Progenitor cell of endocrine pancreas (in vitro differentiated cells): Measurements from ENCODE around the gene TUBGCP2. TPM values are rescaled to one million over a fixed set of nuclear protein-coding genes. Genes with fewer than 3 reads are reported as not detected.

ENCODE experiments used
- DNase-seq: peaks from one replicate; pipeline ENCODE4 v3.0.0; 2021; ENCODE audit warnings: low spot score; ENCODE audit not compliant: unreplicated experiment
- H3K27ac Mint-ChIP-seq: 2 replicates; pipeline ENCODE4 v1.8.0; 2021; ENCODE audit warnings: mild to moderate bottlenecking, moderate library complexity, mixed read lengths
- H3K27me3 Mint-ChIP-seq: 2 replicates; pipeline ENCODE4 v1.8.0; 2021; ENCODE audit warnings: mixed read lengths
- H3K36me3 Mint-ChIP-seq: 2 replicates; pipeline ENCODE4 v1.8.0; 2022; ENCODE audit warnings: mixed read lengths; ENCODE audit not compliant: insufficient read depth
- H3K4me1 Mint-ChIP-seq: 2 replicates; pipeline ENCODE4 v1.8.0; 2021; ENCODE audit warnings: low read depth, mixed read lengths
- H3K4me3 Mint-ChIP-seq: 2 replicates; pipeline ENCODE4 v1.8.0; 2021; ENCODE audit warnings: low read depth, mild to moderate bottlenecking, moderate library complexity, mixed read lengths
- H3K9me3 Mint-ChIP-seq: 2 replicates; pipeline ENCODE4 v1.8.0; 2021; ENCODE audit warnings: low read depth, mixed read lengths
- CTCF ChIP-seq: fragments of 200-600 bp; sonication (generic); IDR thresholded peaks from one replicate; pipeline ENCODE4 v1.5.0; 2021; ENCODE audit warnings: antibody characterized with exemption, mild to moderate bottlenecking; ENCODE audit not compliant: unreplicated experiment
- total RNA-seq: library from RNA; stranded (reverse); gene quantifications from 2 replicates; pipeline ENCODE4 v1.2.1, GENCODE V29; 2021

The TUBGCP2 gene
- total RNA-seq, 1 donor from 2014 or later: 77.0 TPM

GRCh38 chr10:133282846-133283390 lies 25.8 kb downstream of the TUBGCP2 start:
- TF ChIP-seq CTCF: no peak
- Mint-ChIP-seq H3K4me1 (peaks cover 15% of the 10 kb centered on the region), H3K9me3 (no peaks in the 10 kb centered on the region), H3K4me3 (no peak overlapping the region), H3K27ac (no peak overlapping the region), H3K27me3 (no peaks in the 10 kb centered on the region), H3K36me3 (peaks cover 25% of the 10 kb centered on the region)
- no peak for DNase-seq

GRCh38 chr10:133281628-133282372 lies 26.9 kb downstream of the TUBGCP2 start:
- Mint-ChIP-seq H3K27ac (no peak overlapping the region), H3K27me3 (no peaks in the 10 kb centered on the region), H3K36me3 (peaks cover 19% of the 10 kb centered on the region), H3K4me1 (peaks cover 21% of the 10 kb centered on the region), H3K9me3 (no peaks in the 10 kb centered on the region), H3K4me3 (no peak overlapping the region)
- no peak for DNase-seq
- no peak for TF ChIP-seq CTCF

DNA sequence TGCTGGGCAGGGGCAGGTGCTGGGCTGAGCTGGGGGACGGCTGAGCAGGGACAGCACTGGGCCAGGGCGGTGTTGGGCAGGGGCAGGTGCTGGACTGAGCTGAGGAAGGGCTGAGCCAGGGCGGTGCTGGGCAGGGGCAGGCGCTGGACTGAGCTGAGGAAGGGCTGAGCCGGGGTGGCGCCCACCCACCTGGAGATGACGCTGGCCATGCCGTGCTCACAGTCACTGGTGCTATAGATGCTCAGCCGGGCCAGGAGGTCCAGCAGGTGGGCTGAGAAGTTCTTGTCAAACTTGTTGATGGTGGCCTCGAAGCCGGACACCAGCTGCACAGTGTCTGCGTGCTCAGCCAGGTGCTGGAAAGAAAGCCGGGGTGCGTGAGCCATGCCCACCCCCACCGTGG lies 27.6 kb downstream of the TUBGCP2 start:
- H3K9me3 Mint-ChIP-seq: no peaks in the 10 kb centered on the region
- no peak for TF ChIP-seq CTCF

GRCh38 chr10:133280391-133281059 lies 28.1 kb downstream of the TUBGCP2 start:
- H3K27me3 Mint-ChIP-seq: no peaks in the 10 kb centered on the region
- H3K4me3 Mint-ChIP-seq: no peak overlapping the region
- H3K36me3 Mint-ChIP-seq: peaks cover 7% of the 10 kb centered on the region
- no peak for TF ChIP-seq CTCF
- no peaks in the 10 kb centered on the region for H3K9me3 Mint-ChIP-seq
- H3K27ac Mint-ChIP-seq: no peak overlapping the region
- no peak for DNase-seq
- peaks cover 24% of the 10 kb centered on the region for H3K4me1 Mint-ChIP-seq

More for the DNA sequence above, 27.6 kb downstream of the TUBGCP2 start:
- Mint-ChIP-seq H3K36me3 (peaks cover 13% of the 10 kb centered on the region), H3K27me3 (no peaks in the 10 kb centered on the region), H3K4me1 (peaks cover 21% of the 10 kb centered on the region), H3K27ac (no peak overlapping the region), H3K4me3 (no peak overlapping the region)
- no peak for DNase-seq

DNA sequence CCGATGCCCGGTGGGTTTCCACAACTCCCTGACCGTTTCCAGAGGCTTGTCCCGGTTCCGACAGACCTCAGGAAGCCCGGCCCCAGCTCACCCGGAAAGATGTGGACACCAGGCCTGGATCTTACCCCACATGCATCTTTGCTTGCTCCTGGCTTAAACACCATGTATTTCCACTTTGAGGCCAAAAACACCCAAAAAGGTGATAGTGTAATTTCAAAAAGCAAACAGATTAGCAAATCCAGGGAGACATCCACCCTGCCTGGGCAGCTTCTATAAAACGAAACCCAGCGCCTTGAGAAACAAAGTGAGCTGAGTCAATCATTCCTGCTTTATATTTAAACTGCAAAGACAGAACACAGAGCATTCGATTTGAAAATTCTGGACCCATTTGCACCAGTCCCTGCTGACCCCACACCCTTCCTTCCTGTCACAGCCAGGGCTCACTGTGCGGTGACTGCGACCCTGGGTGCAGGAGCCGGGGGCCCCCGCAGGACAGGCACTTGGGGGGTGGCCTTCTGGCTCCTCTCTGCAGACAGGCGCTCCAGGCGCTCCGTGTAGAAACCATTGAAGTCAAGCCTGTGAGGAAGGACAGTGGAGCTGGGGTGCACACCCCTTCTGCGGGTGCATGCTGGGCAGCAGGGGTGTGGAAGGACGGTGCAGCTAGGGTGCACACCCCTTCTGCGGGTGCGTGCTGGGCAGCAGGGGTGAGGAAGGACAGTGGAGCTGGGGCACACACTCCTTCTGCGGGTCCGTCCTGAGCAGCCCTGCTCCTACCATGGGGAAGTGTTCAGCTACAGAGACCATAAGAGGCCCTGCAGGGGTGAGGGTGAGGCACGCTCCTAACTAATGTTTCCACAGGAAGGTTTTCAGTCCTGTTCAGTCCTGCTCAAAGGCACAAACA lies 29.1 kb downstream of the TUBGCP2 start:
- Mint-ChIP-seq H3K4me1 (peaks cover 24% of the 10 kb centered on the region), H3K36me3 (peaks cover 4% of the 10 kb centered on the region), H3K4me3 (no peak overlapping the region), H3K27ac (no peak overlapping the region), H3K9me3 (no peaks in the 10 kb centered on the region), H3K27me3 (no peaks in the 10 kb centered on the region)
- TF ChIP-seq CTCF: no peak
- no peak for DNase-seq
